ENCODE measurements around the gene ADAM12.
"Not testable (repeated sequence)": the region's sequence is repeated elsewhere in the genome, so short reads cannot be mapped to it uniquely, and the experiment has no call there.

Gene ADAM12

GRCh38 chr10:126373972-126374371 is 14.3 kb downstream of the ADAM12 start:
- no peak for DNase-seq (ENCODE audit: low read depth)

- no peak for DNase-seq (ENCODE audit: low read depth)
Observed at GRCh38 chr10:126373147-126373546, 15.1 kb downstream of the ADAM12 start.

- DNase-seq (ENCODE audit: low read depth) = no peak
Observed at GRCh38 chr10:126372396-126372795, 15.9 kb downstream of the ADAM12 start.

- no peak for DNase-seq (ENCODE audit: low read depth)
Observed at GRCh38 chr10:126369125-126369710, 19.1 kb downstream of the ADAM12 start.

- no peak for DNase-seq (ENCODE audit: low read depth)
Observed at GRCh38 chr10:126357169-126357568, 31.1 kb downstream of the ADAM12 start.

- no peak for DNase-seq (ENCODE audit: low read depth)
Observed at GRCh38 chr10:126353666-126354065, 34.6 kb downstream of the ADAM12 start.

GRCh38 chr10:126352453-126352852 is 35.8 kb downstream of the ADAM12 start:
- no peak for DNase-seq (ENCODE audit: low read depth)

GRCh38 chr10:126351021-126351420 is 37.3 kb downstream of the ADAM12 start:
- DNase-seq (ENCODE audit: low read depth) = no peak

GRCh38 chr10:126350216-126350992 is 37.9 kb downstream of the ADAM12 start:
- no peak for DNase-seq (ENCODE audit: low read depth)

- DNase-seq (ENCODE audit: low read depth) = no peak
Observed at GRCh38 chr10:126349676-126350075, 38.6 kb downstream of the ADAM12 start.

GRCh38 chr10:126349101-126349500 is 39.2 kb downstream of the ADAM12 start:
- DNase-seq (ENCODE audit: low read depth) = no peak

- DNase-seq (ENCODE audit: low read depth) = not testable (repeated sequence)
Observed at GRCh38 chr10:126343496-126343895, 44.8 kb downstream of the ADAM12 start.

- no peak for DNase-seq (ENCODE audit: low read depth)
Observed at GRCh38 chr10:126342680-126343079, 45.6 kb downstream of the ADAM12 start.

- DNase-seq (ENCODE audit: low read depth) = no peak
Observed at GRCh38 chr10:126341491-126341890, 46.8 kb downstream of the ADAM12 start.

GRCh38 chr10:126337251-126337810 is 50.9 kb downstream of the ADAM12 start:
- no peak for DNase-seq (ENCODE audit: low read depth)

GRCh38 chr10:126336801-126337200 is 51.5 kb downstream of the ADAM12 start:
- no peak for DNase-seq (ENCODE audit: low read depth)

- DNase-seq (ENCODE audit: low read depth) = no peak
Observed at GRCh38 chr10:126334272-126334671, 54.0 kb downstream of the ADAM12 start.

- no peak for DNase-seq (ENCODE audit: low read depth)
Observed at GRCh38 chr10:126332576-126332975, 55.7 kb downstream of the ADAM12 start.

GRCh38 chr10:126331101-126331500 is 57.2 kb downstream of the ADAM12 start:
- DNase-seq (ENCODE audit: low read depth) = no peak

GRCh38 chr10:126324826-126325225 is 63.5 kb downstream of the ADAM12 start:
- no peak for DNase-seq (ENCODE audit: low read depth)

- DNase-seq (ENCODE audit: low read depth) = no peak
Observed at GRCh38 chr10:126321440-126321839, 66.8 kb downstream of the ADAM12 start.

GRCh38 chr10:126317751-126318150 is 70.5 kb downstream of the ADAM12 start:
- DNase-seq (ENCODE audit: low read depth) = no peak

GRCh38 chr10:126315494-126316177 is 72.6 kb downstream of the ADAM12 start:
- DNase-seq (ENCODE audit: low read depth) = no peak
